ENCODE results near the gene VDR.

DNA sequence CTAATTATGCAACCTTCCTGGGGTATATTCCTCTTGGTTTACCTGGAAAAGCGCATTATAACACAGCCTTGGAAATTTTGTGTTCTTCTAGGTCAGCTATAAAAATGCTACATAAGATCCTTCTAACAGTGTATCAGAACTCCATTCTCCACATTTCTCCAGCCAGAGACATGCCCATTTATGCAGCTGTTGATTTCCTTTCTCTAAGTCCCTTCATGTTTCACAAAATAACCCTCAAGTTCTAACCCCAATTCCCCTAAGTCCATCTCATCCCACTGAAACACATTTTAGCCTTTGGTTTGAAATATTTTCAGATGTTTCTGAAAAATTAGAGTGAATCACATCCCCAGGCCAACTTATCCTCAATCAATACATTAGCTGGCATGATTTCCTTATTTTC lies 64.2 kb downstream of the VDR start:
- TF ChIP-seq, protein P1, sequence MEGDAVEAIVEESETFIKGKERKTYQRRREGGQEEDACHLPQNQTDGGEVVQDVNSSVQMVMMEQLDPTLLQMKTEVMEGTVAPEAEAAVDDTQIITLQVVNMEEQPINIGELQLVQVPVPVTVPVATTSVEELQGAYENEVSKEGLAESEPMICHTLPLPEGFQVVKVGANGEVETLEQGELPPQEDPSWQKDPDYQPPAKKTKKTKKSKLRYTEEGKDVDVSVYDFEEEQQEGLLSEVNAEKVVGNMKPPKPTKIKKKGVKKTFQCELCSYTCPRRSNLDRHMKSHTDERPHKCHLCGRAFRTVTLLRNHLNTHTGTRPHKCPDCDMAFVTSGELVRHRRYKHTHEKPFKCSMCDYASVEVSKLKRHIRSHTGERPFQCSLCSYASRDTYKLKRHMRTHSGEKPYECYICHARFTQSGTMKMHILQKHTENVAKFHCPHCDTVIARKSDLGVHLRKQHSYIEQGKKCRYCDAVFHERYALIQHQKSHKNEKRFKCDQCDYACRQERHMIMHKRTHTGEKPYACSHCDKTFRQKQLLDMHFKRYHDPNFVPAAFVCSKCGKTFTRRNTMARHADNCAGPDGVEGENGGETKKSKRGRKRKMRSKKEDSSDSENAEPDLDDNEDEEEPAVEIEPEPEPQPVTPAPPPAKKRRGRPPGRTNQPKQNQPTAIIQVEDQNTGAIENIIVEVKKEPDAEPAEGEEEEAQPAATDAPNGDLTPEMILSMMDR (IDR thresholded peaks at IDR 0.05) = no peak
- TF ChIP-seq POLR2A (IDR thresholded peaks at IDR 0.05) = no peak

All from adrenal gland (tissue), 5 donors.